Muscle of back (tissue), 11 donors: ENCODE measurements around the gene GOT1. TPM values are rescaled to one million over a fixed set of nuclear protein-coding genes. Genes with fewer than 3 reads are reported as not detected.

Source experiments
- DNase-seq, 3 donors: peaks; one replicate each; pipeline versions ENCODE4 v3.0.0 to v3.0.0-alpha.2; 2013
- polyA plus RNA-seq, 10 donors: library from polyadenylated mRNA; unstranded; fragments of 120-200 nt; gene quantifications; one replicate each; pipeline ENCODE4 v1.2.1, GENCODE V29; 2013; ENCODE audit not compliant: insufficient read length in 10 of 10

GOT1 gene
- polyA plus RNA-seq, 10 donors = 31.9 to 47.7 (median 38.7) TPM

GRCh38 chr10:99396471-99396870 lies 34.0 kb downstream of the GOT1 start:
- DNase-seq = no peak

DNA sequence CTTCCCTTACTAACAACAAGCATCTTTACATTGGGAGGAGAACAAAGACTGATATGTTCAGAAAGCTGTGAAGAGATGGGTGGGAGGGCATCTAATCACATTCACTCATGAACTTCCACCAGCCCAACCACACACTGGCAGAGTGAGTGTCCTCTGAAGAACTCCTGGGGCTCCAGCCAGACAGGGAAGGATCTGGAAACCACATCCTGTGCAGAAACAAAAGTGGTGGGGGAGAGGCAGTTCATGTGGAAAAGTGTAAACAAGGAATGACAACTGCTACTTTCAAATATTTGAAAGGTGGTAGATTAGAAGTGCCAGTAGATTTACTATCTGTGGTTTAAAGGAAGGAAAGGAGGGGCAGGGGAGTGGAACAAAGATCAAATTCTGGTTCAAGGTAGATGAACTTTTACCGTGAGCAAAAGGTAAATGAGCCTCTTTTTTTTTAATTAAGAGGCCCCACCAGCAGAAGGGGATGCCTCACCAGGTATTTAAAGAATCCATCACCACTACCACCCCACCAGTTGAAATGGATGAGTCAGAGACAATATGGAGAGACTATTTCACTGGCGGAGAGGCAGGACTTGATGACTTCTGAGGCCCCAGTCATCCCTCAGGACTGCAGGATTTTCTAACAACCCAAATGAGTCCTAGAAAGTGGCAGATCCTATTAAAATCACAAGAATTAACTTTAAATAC lies 34.5 kb downstream of the GOT1 start:
- DNase-seq = peak in 1 of 3 donors; percentile 71

DNA sequence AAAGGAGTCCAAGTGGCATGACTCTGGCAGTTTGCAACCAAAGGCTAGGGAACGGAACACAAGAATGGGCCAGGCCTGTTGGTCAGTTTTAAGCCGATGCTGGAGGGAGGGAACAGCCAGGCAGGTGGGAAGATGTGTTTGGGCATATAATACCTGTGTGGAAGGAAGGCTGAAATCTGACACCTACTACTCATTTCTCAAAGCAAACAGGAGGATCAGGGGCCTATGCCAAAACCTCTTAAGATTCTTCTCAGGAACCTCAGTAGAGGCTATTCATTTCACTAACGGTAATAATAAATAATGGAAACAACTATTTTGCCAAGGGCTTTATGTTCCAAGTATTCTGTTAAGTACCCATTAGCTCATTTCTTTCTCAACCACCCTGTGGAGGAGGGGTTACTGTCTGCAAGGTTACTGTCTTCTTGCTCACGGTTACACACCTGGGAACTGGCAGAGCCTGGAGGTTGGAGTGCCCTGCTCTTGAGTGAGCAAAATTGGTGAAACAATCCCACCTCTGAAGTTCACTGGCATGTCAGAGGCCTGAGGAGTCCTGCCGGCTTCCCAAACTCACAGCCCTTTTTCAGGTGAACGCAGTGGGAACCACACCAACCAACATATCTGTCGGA lies 35.5 kb downstream of the GOT1 start:
- no peak for DNase-seq

GRCh38 chr10:99394256-99394655 lies 36.2 kb downstream of the GOT1 start:
- DNase-seq = no peak

DNA sequence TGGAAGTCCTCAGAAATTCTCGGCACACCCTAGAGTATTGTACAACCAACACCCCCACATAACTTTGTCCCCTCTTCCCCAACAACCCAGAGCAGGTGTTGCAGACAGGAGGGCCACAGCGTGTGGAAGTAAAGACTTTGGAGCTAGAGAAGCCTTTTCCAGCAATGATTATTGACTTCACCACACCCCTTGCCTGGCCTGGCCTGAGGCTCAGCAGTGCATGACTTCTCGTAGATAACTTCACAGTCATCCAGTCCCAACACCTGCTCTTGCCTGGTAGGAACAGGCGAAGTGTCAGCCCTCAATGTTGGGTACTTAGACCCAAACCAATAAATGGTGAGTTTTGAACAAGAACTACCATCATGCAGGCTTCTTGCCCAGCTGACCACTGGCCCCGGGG lies 36.7 kb downstream of the GOT1 start:
- DNase-seq = no peak

- no peak for DNase-seq
Observed at GRCh38 chr10:99393036-99393435, 37.4 kb downstream of the GOT1 start.

- no peak for DNase-seq
Observed at GRCh38 chr10:99391346-99391745, 39.1 kb downstream of the GOT1 start.

GRCh38 chr10:99389729-99390480 lies 40.5 kb downstream of the GOT1 start:
- no peak for DNase-seq

DNA sequence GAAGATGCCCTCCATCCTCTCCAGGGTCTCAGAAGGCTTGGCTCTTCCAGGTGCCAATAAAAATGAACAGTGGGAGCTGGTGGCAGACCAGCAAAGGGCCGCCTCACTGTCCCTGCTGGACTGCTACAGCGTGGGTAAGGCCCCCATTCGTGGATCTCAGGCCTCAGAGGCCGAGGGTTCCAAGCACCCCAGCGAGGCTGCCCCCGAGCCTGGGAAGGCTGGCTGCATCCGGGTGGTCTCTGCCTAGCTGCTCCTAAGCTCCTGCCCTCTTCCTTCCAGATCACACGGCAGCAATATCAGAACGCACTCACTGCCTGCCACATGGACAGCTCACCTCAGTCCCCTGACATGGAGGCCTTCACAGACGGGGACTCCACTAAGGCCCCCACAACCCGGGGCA lies 42.9 kb downstream of the GOT1 start:
- DNase-seq = no peak

GRCh38 chr10:99387071-99387470 lies 43.4 kb downstream of the GOT1 start:
- no peak for DNase-seq

- DNase-seq = no peak
Observed at GRCh38 chr10:99382176-99382575, 48.2 kb downstream of the GOT1 start.

- no peak for DNase-seq
Observed at GRCh38 chr10:99375426-99375825, 55.0 kb downstream of the GOT1 start.

GRCh38 chr10:99374972-99375371 lies 55.5 kb downstream of the GOT1 start:
- DNase-seq = no peak

- peak in 1 of 3 donors; percentile 25 for DNase-seq
Observed at GRCh38 chr10:99374526-99374925, 55.9 kb downstream of the GOT1 start.

DNA sequence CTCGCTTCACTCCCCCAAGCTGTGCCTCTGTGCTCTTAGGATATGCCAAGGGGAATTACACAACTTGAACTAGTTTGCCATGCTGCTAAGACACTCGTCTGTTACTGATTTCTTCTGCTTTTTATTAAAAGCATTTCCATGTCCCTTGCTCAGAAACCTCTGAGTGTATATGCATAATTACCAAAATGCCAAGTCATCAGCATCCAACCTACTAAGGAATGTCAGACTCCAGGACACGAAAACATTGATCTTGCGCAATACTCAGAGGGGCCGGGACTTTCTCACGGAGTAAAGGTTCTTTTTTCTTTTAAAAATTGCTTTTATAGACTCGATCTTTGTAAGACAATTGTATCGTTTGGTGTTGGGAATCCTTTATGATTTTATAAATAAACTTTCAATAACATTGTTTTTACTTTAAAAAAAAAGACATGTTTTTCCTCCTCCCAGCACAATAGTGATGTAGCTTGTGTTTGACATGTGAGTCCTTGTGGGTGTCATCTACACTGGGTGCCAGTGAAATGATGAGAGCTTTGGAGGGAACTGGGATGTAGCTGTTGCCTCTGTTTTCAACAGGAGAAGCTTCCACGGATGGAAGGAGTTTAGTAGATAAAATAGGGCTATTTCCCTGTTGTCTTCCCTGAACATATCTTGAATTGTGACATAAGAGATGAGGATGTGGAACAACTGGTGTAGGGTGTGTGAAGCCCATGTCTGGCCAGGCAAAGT lies 57.7 kb downstream of the GOT1 start:
- DNase-seq = peak in 1 of 3 donors; percentile 51

DNA sequence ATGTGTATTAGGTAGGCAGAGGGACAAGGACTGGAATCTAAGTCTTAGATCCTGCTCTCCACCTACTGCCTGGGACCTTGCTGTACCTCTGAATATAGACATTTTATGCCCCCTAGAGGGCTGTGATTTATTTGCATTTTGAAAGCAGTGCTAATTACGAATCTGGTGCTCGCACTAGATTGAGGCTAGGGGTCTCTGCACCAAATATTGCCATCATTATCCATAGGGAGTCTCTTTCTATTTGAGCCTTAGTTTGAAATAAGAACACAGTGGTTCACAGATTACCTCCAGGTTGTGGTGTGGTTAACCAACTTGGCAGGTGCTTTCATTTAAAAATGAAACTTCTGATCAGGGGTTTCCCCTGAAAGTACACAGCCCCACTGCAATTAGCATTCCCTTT lies 59.4 kb downstream of the GOT1 start:
- DNase-seq = no peak

GRCh38 chr10:99369551-99369950 lies 60.9 kb downstream of the GOT1 start:
- no peak for DNase-seq

- DNase-seq = no peak
Observed at GRCh38 chr10:99369126-99369525, 61.3 kb downstream of the GOT1 start.

- peak in 1 of 3 donors; percentile 29 for DNase-seq
Observed at GRCh38 chr10:99368646-99369045, 61.8 kb downstream of the GOT1 start.

GRCh38 chr10:99366666-99367065 lies 63.8 kb downstream of the GOT1 start:
- DNase-seq = no peak

- peak in 1 of 3 donors; percentile 10 for DNase-seq
Observed at GRCh38 chr10:99365736-99366135, 64.7 kb downstream of the GOT1 start.

DNA sequence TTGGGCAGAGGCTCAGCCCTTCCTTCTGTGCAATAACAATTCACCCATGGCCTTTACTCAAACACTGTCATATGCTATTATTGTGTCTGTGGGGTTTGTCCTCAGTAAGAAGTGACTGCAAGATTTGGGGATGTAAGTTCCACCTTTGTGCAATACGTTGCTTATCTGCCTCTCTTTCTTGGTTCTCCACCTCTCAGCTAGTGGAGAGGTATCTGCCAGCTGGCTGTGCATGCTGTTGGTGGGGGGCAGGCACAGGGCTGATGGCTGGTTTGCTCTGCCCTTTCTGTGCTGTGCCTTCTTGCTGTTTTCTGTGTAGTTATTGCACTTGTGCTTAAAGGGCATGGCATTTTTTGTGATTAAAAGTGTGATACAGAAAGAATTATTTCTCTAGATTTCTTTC lies 65.1 kb downstream of the GOT1 start:
- DNase-seq = no peak
